Mammary epithelial cell (primary cell): Measurements from ENCODE around the gene FHIT.

Source experiments
- CTCF ChIP-seq, 2 donors: IDR thresholded peaks in 1 of 2; conservative IDR thresholded peaks in 1 of 2; 2 replicates each; pipeline ENCODE4 v1.5.1; 2011 to 2012; ENCODE audit warnings: inconsistent platforms in 2 of 2, low read length in 2 of 2, mild to moderate bottlenecking in 2 of 2, control low read depth in 1 of 2, low read depth in 1 of 2; ENCODE audit not compliant: insufficient read depth in 1 of 2; ENCODE audit errors: extremely low read depth in 1 of 2
- EZH2 ChIP-seq: IDR thresholded peaks from 2 replicates; pipeline ENCODE4 v1.6.1; 2012; ENCODE audit warnings: low read length, inconsistent platforms, borderline replicate concordance

- no peak for TF ChIP-seq CTCF (conservative IDR thresholded peaks at IDR 0.05 in 1 of 2, IDR thresholded peaks at IDR 0.05 in 1 of 2; ENCODE audit: extremely low read depth in 1 of 2, insufficient read depth in 1 of 2, low read depth in 1 of 2, low read length in 2 of 2)
- TF ChIP-seq EZH2 = no peak
These were observed 543.7 kb downstream of the FHIT start for GRCh38 chr3:60707452-60708020.
